K562 (cell line): ENCODE data around the gene BET1L. TPM values are rescaled to one million over a fixed set of nuclear protein-coding genes. Genes with fewer than 3 reads are reported as not detected.
A peak's percentile ranks its signal among the peaks of the same experiment; 100 is the strongest.

Experiments used
- ATAC-seq: fragments of 200-7000 bp; cut with Tn5 transposase; 3 replicates; pipeline ENCODE4 v1.9.1; 2020; ENCODE audit warnings: moderate library complexity
- BruUV-seq: library from RNA; stranded (reverse); fragments of 400-500 nt; replicated peaks from 2 replicates; lab custom pipeline; 2021; lab: Mats Ljungman, UMichigan
- CTCF ChIA-PET: fragments of 300-600 bp; formaldehyde crosslinking; extraction: SDS; loops from one replicate; lab custom pipeline; 2021; ENCODE audit warnings: low intra/inter-chr PET ratio; lab: Yijun Ruan, JAX
- POLR2A ChIA-PET: fragments of 300-600, 350-650 bp; sonication (Branson Sonifier 250); formaldehyde crosslinking; extraction: SDS; loops from one replicate; lab custom pipeline; 2021; ENCODE audit warnings: antibody characterized with exemption, inconsistent platforms; lab: Yijun Ruan, JAX
- DNase-seq, 4 experiments: peaks; one replicate each; pipeline versions ENCODE4 v3.0.0 to v3.0.0-alpha.2; 2011 to 2018; ENCODE audit warnings: low spot score in 3 of 4, mixed read lengths in 3 of 4; ENCODE audit errors: extremely low read depth in 1 of 4
- FAIRE-seq: peaks from 2 replicates; lab custom pipeline; 2011; peaks lifted over from hg19 to GRCh38; lab: Jason Lieb, UNC
- H2AFZ ChIP-seq: 2 replicates; pipeline ENCODE4 v1.6.0; 2011; ENCODE audit warnings: low read depth, low read length, control low read depth, inconsistent platforms
- H3K27ac ChIP-seq: fragments of 200-600 bp; 3 replicates; pipeline ENCODE4 v1.8.0; 2011; ENCODE audit warnings: low read depth, mild to moderate bottlenecking, control low read depth, inconsistent platforms, low read length, moderate library complexity, mixed read lengths; ENCODE audit errors: extremely low read depth
- H3K27me3 ChIP-seq, 2 experiments: fragments of 300-600 bp in 1 of 2; 2 replicates in 1 of 2; 3 replicates in 1 of 2; pipeline versions ENCODE4 v1.6.0 to v1.8.0; 2011; ENCODE audit warnings: inconsistent platforms in 2 of 2, low read length in 2 of 2, mild to moderate bottlenecking in 1 of 2, mixed read lengths in 1 of 2, moderate library complexity in 1 of 2; ENCODE audit not compliant: control insufficient read depth in 2 of 2, insufficient read depth in 2 of 2
- H3K36me3 ChIP-seq: fragments of 300-600 bp; 3 replicates; pipeline ENCODE4 v1.8.0; 2011; ENCODE audit warnings: mild to moderate bottlenecking, low read length, inconsistent platforms; ENCODE audit not compliant: control insufficient read depth, insufficient read depth
- H3K4me1 ChIP-seq, 2 experiments: fragments of 200-600 bp in 1 of 2; replicated peaks in 1 of 2; 2 replicates in 1 of 2; 3 replicates in 1 of 2; pipeline versions ENCODE4 v1.5.1 to v1.8.0; 2011; ENCODE audit warnings: inconsistent platforms in 2 of 2, low read length in 2 of 2, mild to moderate bottlenecking in 1 of 2, mixed read lengths in 1 of 2, moderate library complexity in 1 of 2; ENCODE audit not compliant: control insufficient read depth in 2 of 2, insufficient read depth in 2 of 2
- H3K4me2 ChIP-seq: 2 replicates; pipeline ENCODE4 v1.6.1; 2011; ENCODE audit warnings: low read length, control low read depth, inconsistent platforms, mixed read lengths; ENCODE audit not compliant: insufficient read depth
- H3K4me3 ChIP-seq: fragments of 200-600 bp; sonication (generic), shearing (Covaris generic); 2 replicates; pipeline ENCODE4 v1.5.1; 2016; ENCODE audit warnings: control low read depth, inconsistent platforms
- H3K79me2 ChIP-seq: fragments of 200-600 bp; 3 replicates; pipeline ENCODE4 v1.8.0; 2011; ENCODE audit warnings: low read length, inconsistent platforms; ENCODE audit not compliant: control insufficient read depth, insufficient read depth
- H3K9ac ChIP-seq, 2 experiments: 2 replicates each; pipeline versions ENCODE4 v1.6.0 to v1.6.1; 2011; ENCODE audit warnings: low read depth in 2 of 2, low read length in 2 of 2, control low read depth in 1 of 2, inconsistent platforms in 1 of 2, mild to moderate bottlenecking in 1 of 2, mixed read lengths in 1 of 2; ENCODE audit not compliant: insufficient read depth in 1 of 2
- H3K9me1 ChIP-seq: one replicate; pipeline ENCODE4 v1.6.0; 2011; ENCODE audit warnings: inconsistent platforms, mild to moderate bottlenecking, low read length, moderate library complexity; ENCODE audit not compliant: control insufficient read depth, insufficient read depth
- H3K9me3 ChIP-seq: replicated peaks from 2 replicates; pipeline ENCODE4 v1.5.1; 2011; ENCODE audit warnings: low read depth, low read length, inconsistent platforms; ENCODE audit not compliant: control insufficient read depth, insufficient read depth
- H4K20me1 ChIP-seq: replicated peaks from 2 replicates; pipeline ENCODE4 v1.6.1; 2011; ENCODE audit warnings: low read length, inconsistent platforms, mixed read lengths; ENCODE audit not compliant: control insufficient read depth, insufficient read depth
- FUS ChIP-seq: fragments of 200-400 bp; formaldehyde crosslinking; optimal IDR thresholded peaks from 2 replicates; pipeline ENCODE3; 2017; ENCODE audit warnings: low read depth, low read length
- LCOR ChIP-seq: sonication (generic); formaldehyde crosslinking; IDR thresholded peaks from 2 replicates; pipeline ENCODE4 v1.8.0; 2022; ENCODE audit warnings: mild to moderate bottlenecking, missing genetic modification reagents
- NR2C2 ChIP-seq, 2 experiments: fragments of 200-800 bp in 1 of 2; sonication (Bioruptor generic) in 1 of 2; sonication (generic) in 1 of 2; formaldehyde crosslinking in 1 of 2; IDR thresholded peaks; 2 replicates each; pipeline versions ENCODE4 v1.6.1 to v1.8.0; 2016 to 2022; ENCODE audit warnings: mild to moderate bottlenecking in 1 of 2, missing compliant biosample characterization in 1 of 2, missing genetic modification characterization in 1 of 2, missing genetic modification reagents in 1 of 2
- RCOR1 ChIP-seq, 2 experiments: IDR thresholded peaks; 2 replicates each; pipeline ENCODE4 v1.6.1; 2012; ENCODE audit warnings: low read depth in 2 of 2, low read length in 2 of 2, borderline replicate concordance in 1 of 2, improper control_type of control experiment in 1 of 2
- SREBF1 ChIP-seq: fragments of 150-350 bp; IDR thresholded peaks from 2 replicates; pipeline ENCODE4 v1.6.1; 2014; ENCODE audit warnings: antibody characterized with exemption, low read depth, low read length, borderline replicate concordance
- ZNF232 ChIP-seq: sonication (generic); formaldehyde crosslinking; IDR thresholded peaks from 2 replicates; pipeline ENCODE4 v1.8.0; 2022; ENCODE audit warnings: mild to moderate bottlenecking, missing genetic modification reagents
- ZNF274 ChIP-seq: IDR thresholded peaks from 2 replicates; pipeline ENCODE4 v1.6.1; 2011; ENCODE audit warnings: low read depth, mild to moderate bottlenecking, low read length, moderate library complexity, borderline replicate concordance
- ZNF830 ChIP-seq: fragments of 250-450 bp; sonication (Bioruptor Pico); IDR thresholded peaks from 2 replicates; pipeline ENCODE4 v1.5.0; 2021; ENCODE audit warnings: mild to moderate bottlenecking
- WGBS: fragments of 100-300 bp; shearing (Covaris generic); methylation state at CpG from one replicate; pipeline ENCODE4 v1.1.6; 2016; ENCODE audit warnings: low coverage, mixed read lengths; ENCODE audit not compliant: insufficient coverage; ENCODE audit errors: missing lambda C conversion rate; 5-methylcytosine and 5-hydroxymethylcytosine counted together
- in situ Hi-C: fragments of 300-500 bp; cut with MboI; formaldehyde crosslinking; loops from 4 replicates; pipeline ENCODE4 v1.15.0; 2018; ENCODE audit warnings: inconsistent platforms, mixed read lengths
- intact Hi-C: fragments of 100-400 bp; cut with micrococcal nuclease; formaldehyde crosslinking; loops from 2 replicates; pipeline ENCODE4 v1.14.2; 2022
- polyA plus RNA-seq, 8 experiments: library from polyadenylated mRNA; depleted of rRNA in 4 of 8; stranded (reverse) in 5 of 8; unstranded in 3 of 8; fragments of >200 nt; fragmentation: Nextera tagmentation in 2 of 8; fragmentation: Illumina TruSeq in 1 of 8; extraction: Ambion mirVana in 2 of 8; extraction: Trizol in 1 of 8; gene quantifications; 2 replicates each; pipeline versions ENCODE4 v1.2.1 to v1.2.3, GENCODE V29; 2011 to 2014; ENCODE audit warnings: inconsistent platforms in 1 of 8, missing spikeins in 1 of 8
- total RNA-seq, 7 experiments: library from RNA; depleted of rRNA in 6 of 7; stranded (reverse); fragments of >200 nt in 6 of 7; fragmentation: Illumina TruSeq in 2 of 7; extraction: Trizol in 2 of 7; gene quantifications; 2 replicates each; pipeline versions ENCODE4 v1.2.1 to v1.2.3, GENCODE V29; 2011 to 2021; ENCODE audit warnings: low replicate concordance in 1 of 7
- TF ChIP-seq, protein P1 (sequence below): sonication (generic); IDR thresholded peaks from 2 replicates; pipeline ENCODE4 v1.6.1; 2016
- TF ChIP-seq, protein P2 (sequence below): fragments of 450-650 bp; IDR thresholded peaks from 2 replicates; pipeline ENCODE4 v1.6.1; 2016

BET1L gene
- total and polyA plus RNA-seq, 9 of the 15 experiments (the other 6 are each of a cell fraction or from before 2014, with no cell fraction given) = 9.9 to 69.1 (median 19.9) TPM

DNA sequence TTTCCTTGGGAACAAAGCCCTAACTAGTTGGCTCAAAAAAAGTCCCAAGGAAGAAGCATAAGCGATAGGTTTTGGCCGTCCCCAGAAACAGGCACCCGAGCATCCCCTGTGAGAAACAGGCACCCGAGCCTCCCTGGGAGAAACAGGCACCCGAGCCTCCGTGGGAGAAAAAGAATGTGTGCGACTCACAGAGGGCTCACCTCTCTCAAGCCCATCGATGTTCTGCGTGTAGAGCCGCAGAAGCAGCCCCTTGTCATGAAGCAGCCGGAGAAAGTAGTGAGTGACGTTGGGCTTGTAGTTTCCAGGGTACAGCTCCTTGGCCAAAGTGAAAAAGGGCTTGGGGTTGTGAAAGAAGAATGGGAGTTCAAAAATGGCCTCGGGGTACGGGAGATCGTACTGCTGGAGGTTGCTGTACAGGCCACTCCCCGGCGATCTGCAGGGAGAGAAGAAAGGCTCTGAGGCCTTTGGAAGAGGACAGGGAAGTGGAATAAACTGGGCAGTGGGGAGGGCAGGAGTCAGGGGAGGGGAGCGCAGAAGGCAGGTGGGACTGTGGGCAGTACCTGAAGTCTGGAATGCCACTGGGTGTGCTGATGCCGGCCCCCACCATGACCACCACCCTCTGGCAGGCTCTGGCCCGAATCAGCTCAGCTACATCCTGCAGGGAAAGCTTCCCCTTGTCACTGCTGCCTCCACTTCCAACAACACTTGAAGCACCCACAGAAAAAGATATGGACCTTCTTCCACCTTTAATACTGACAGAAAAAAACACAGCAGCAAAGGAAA, 25.8 kb upstream of the BET1L start:
- H3K4me1 ChIP-seq = peaks cover 10 to 19% of the 10 kb centered on the region in 2 experiments; a peak in 4 of 5 replicates
- peaks cover 26% of the 10 kb centered on the region for H3K79me2 ChIP-seq
- no peak for DNase-seq
- H3K4me2 ChIP-seq = no peak overlapping the region
- no TSS peak for BruUV-seq
- peaks cover 10% of the 10 kb centered on the region; the same call in 2 of the 3 replicates for H3K36me3 ChIP-seq
- 0 out of 4 replicates have a peak overlapping the region, but pooled peaks of 1 of the 2 experiments have one; percentile 38 for H3K9ac ChIP-seq
- FAIRE-seq = no peak
- intact Hi-C loops (no loop called here), in situ Hi-C loops (no loop called here)
- ChIA-PET CTCF (no interaction called here), POLR2A (interaction anchor here (0.8 kb wide), 1 partner anchor 8 kb away, joined by 4 read pairs; no protein-coding TSS in a partner anchor)
- H3K9me3 ChIP-seq = no peaks in the 10 kb centered on the region; the same call in 1 of the 2 replicates
- H3K4me3 ChIP-seq = no peak overlapping the region
- TF ChIP-seq NR2C2 (CRISPR knock-in tag; IDR thresholded peaks at IDR 0.05) (no peak), NR2C2 (tag; IDR thresholded peaks at IDR 0.05) (no peak), SREBF1 (no peak), LCOR (no peak), FUS (no peak), ZNF232 (CRISPR knock-in tag) (no peak), RCOR1 (IDR thresholded peaks at IDR 0.05; ENCODE audit: borderline replicate concordance in 1 of 2, low read depth in 2 of 2, low read length in 2 of 2) (no peak), ZNF274 (no peak), ZNF830 (CRISPR knock-in tag) (no peak)
- TF ChIP-seq, protein P1, sequence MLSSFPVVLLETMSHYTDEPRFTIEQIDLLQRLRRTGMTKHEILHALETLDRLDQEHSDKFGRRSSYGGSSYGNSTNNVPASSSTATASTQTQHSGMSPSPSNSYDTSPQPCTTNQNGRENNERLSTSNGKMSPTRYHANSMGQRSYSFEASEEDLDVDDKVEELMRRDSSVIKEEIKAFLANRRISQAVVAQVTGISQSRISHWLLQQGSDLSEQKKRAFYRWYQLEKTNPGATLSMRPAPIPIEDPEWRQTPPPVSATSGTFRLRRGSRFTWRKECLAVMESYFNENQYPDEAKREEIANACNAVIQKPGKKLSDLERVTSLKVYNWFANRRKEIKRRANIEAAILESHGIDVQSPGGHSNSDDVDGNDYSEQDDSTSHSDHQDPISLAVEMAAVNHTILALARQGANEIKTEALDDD = no peak
- TF ChIP-seq, protein P2, sequence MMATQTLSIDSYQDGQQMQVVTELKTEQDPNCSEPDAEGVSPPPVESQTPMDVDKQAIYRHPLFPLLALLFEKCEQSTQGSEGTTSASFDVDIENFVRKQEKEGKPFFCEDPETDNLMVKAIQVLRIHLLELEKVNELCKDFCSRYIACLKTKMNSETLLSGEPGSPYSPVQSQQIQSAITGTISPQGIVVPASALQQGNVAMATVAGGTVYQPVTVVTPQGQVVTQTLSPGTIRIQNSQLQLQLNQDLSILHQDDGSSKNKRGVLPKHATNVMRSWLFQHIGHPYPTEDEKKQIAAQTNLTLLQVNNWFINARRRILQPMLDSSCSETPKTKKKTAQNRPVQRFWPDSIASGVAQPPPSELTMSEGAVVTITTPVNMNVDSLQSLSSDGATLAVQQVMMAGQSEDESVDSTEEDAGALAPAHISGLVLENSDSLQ = no peak
- H2AFZ ChIP-seq = no peak overlapping the region
- H3K27me3 ChIP-seq = no peaks in the 10 kb centered on the region
- ATAC-seq = no peak
- 82% methylated on average over 14 of the region's 20 CpGs for WGBS
- no peak overlapping the region for H3K27ac ChIP-seq
- H3K9me1 ChIP-seq = no peaks in the 10 kb centered on the region
- H4K20me1 ChIP-seq = peaks cover 10% of the 10 kb centered on the region; the same call in 1 of the 2 replicates
